GM21723 (cell line): Measurements from ENCODE around the gene FLOT2.
"Not testable (repeated sequence)": the region's sequence is repeated elsewhere in the genome, so short reads cannot be mapped to it uniquely, and the experiment has no call there.

ENCODE experiments used
- ATAC-seq: cut with Tn5 transposase; IDR thresholded peaks from one replicate; pipeline ENCODE4 v1.9.1; 2021; ENCODE audit warnings: mild to moderate bottlenecking, moderate library complexity; ENCODE audit not compliant: unreplicated experiment

FLOT2 gene

GRCh38 chr17:28917029-28917428 is 19.5 kb upstream of the FLOT2 start:
- ATAC-seq = no peak

- ATAC-seq = no peak
Measured at GRCh38 chr17:28916302-28916934, 18.9 kb upstream of the FLOT2 start.

GRCh38 chr17:28912938-28913333 is 15.4 kb upstream of the FLOT2 start:
- no peak for ATAC-seq

GRCh38 chr17:28912281-28912937 is 14.9 kb upstream of the FLOT2 start:
- ATAC-seq = no peak

GRCh38 chr17:28911411-28912045 is 14.0 kb upstream of the FLOT2 start:
- no peak for ATAC-seq

- ATAC-seq = no peak
Measured at GRCh38 chr17:28910534-28910933, 13.0 kb upstream of the FLOT2 start.

GRCh38 chr17:28908640-28909167 is 11.2 kb upstream of the FLOT2 start:
- ATAC-seq = no peak

GRCh38 chr17:28907709-28908475 is 10.4 kb upstream of the FLOT2 start:
- ATAC-seq = no peak

GRCh38 chr17:28906706-28907438 is 9.3 kb upstream of the FLOT2 start:
- ATAC-seq = no peak

GRCh38 chr17:28906276-28906675 is 8.7 kb upstream of the FLOT2 start:
- ATAC-seq = no peak

- ATAC-seq = no peak
Measured at GRCh38 chr17:28904800-28905199, 7.3 kb upstream of the FLOT2 start.

GRCh38 chr17:28903546-28903841 is 6.0 kb upstream of the FLOT2 start:
- not testable (repeated sequence) for ATAC-seq

- peak; percentile 83 for ATAC-seq
Measured at GRCh38 chr17:28902819-28903545, 5.4 kb upstream of the FLOT2 start, which contains the start of gene DHRS13. TSS of gene DHRS13 (minus strand) at chr17:28903079. CDS start at chr17:28902944, 135 bp downstream.

GRCh38 chr17:28901866-28902818 is 4.6 kb upstream of the FLOT2 start:
- peak; percentile 39 for ATAC-seq

- no peak for ATAC-seq
Measured at GRCh38 chr17:28900986-28901726, 3.6 kb upstream of the FLOT2 start.

GRCh38 chr17:28899212-28899815 is 1.8 kb upstream of the FLOT2 start:
- ATAC-seq = no peak

- no peak for ATAC-seq
Measured at GRCh38 chr17:28898527-28898955, 1.0 kb upstream of the FLOT2 start.
